HEK293 (cell line): ENCODE measurements around the gene SLX9.

Source experiments
- CTCF ChIA-PET: fragments of 350-600 bp; formaldehyde crosslinking; extraction: SDS; loops from one replicate; lab custom pipeline; 2021; ENCODE audit warnings: antibody characterized with exemption; lab: Yijun Ruan, JAX
- POLR2A ChIA-PET: fragments of 300-600 bp; formaldehyde crosslinking; extraction: SDS; loops from one replicate; lab custom pipeline; 2020; ENCODE audit warnings: antibody characterized with exemption, inconsistent platforms; lab: Yijun Ruan, JAX
- H3K27ac ChIP-seq: fragments of 200-500 bp; sonication (Bioruptor generic); 2 replicates; pipeline ENCODE4 v1.5.1; 2014; ENCODE audit warnings: low read depth, low read length, control low read depth, inconsistent platforms; ENCODE audit errors: extremely low read depth
- H3K36me3 ChIP-seq, 2 experiments: fragments of 200-500 bp in 1 of 2; sonication (Bioruptor generic) in 1 of 2; 1 replicate in 1 of 2; 2 replicates in 1 of 2; pipeline ENCODE4 v1.5.1; 2014 to 2017; ENCODE audit warnings: inconsistent platforms in 2 of 2, low read length in 2 of 2; ENCODE audit not compliant: control insufficient read depth in 2 of 2, insufficient read depth in 1 of 2
- H3K4me1 ChIP-seq: fragments of 200-500 bp; sonication (Bioruptor generic); 2 replicates; pipeline ENCODE4 v1.5.1; 2014; ENCODE audit warnings: mild to moderate bottlenecking, low read length, inconsistent platforms; ENCODE audit not compliant: control insufficient read depth, insufficient read depth
- H3K4me3 ChIP-seq: 2 replicates; pipeline ENCODE4 v1.5.1; 2011; ENCODE audit warnings: low read depth, mild to moderate bottlenecking, control low read depth, low read length, moderate library complexity
- H3K9me3 ChIP-seq: fragments of 200-500 bp; sonication (Bioruptor generic); 2 replicates; pipeline ENCODE4 v1.5.1; 2014; ENCODE audit warnings: low read depth, low read length, inconsistent platforms; ENCODE audit not compliant: control insufficient read depth, insufficient read depth
- GLI2 ChIP-seq: fragments of 450-650 bp; formaldehyde crosslinking; IDR thresholded peaks from 2 replicates; pipeline ENCODE4; 2017; ENCODE audit warnings: missing biosample characterization, missing genetic modification characterization, low read depth, borderline replicate concordance
- HOXC10 ChIP-seq: sonication (generic); formaldehyde crosslinking; IDR thresholded peaks from 2 replicates; pipeline ENCODE4 v1.8.1; 2023; ENCODE audit warnings: mild to moderate bottlenecking, missing genetic modification reagents
- KLF7 ChIP-seq: fragments of 450-650 bp; formaldehyde crosslinking; IDR thresholded peaks from 2 replicates; pipeline ENCODE4 v1.5.1; 2016; ENCODE audit warnings: missing biosample characterization, missing genetic modification characterization, borderline replicate concordance
- KLF8 ChIP-seq: fragments of 450-650 bp; formaldehyde crosslinking; IDR thresholded peaks from 2 replicates; pipeline ENCODE4 v1.5.1; 2016; ENCODE audit warnings: missing biosample characterization, missing genetic modification characterization
- MEIS1 ChIP-seq: sonication (generic); formaldehyde crosslinking; IDR thresholded peaks from 2 replicates; pipeline ENCODE4 v1.8.1; 2022; ENCODE audit warnings: missing genetic modification reagents, mild to moderate bottlenecking, borderline replicate concordance
- SP3 ChIP-seq: fragments of 450-650 bp; formaldehyde crosslinking; IDR thresholded peaks from 2 replicates; pipeline ENCODE4 v1.5.1; 2016; ENCODE audit warnings: missing biosample characterization, missing genetic modification characterization
- ZNF146 ChIP-seq: fragments of 450-650 bp; formaldehyde crosslinking; IDR thresholded peaks from 2 replicates; pipeline ENCODE4 v1.5.1; 2016; ENCODE audit warnings: missing biosample characterization, missing genetic modification characterization
- ZNF19 ChIP-seq: fragments of 450-650 bp; formaldehyde crosslinking; IDR thresholded peaks from 2 replicates; pipeline ENCODE4; 2016; ENCODE audit warnings: missing biosample characterization, missing genetic modification characterization, low read depth
- ZNF23 ChIP-seq: fragments of 450-650 bp; formaldehyde crosslinking; IDR thresholded peaks from 2 replicates; pipeline ENCODE4 v1.5.1; 2016; ENCODE audit warnings: missing biosample characterization, missing genetic modification characterization, borderline replicate concordance
- ZNF558 ChIP-seq: fragments of 450-650 bp; formaldehyde crosslinking; IDR thresholded peaks from 2 replicates; pipeline ENCODE4 v1.5.1; 2016; ENCODE audit warnings: missing biosample characterization, missing genetic modification characterization
- ZNF610 ChIP-seq: fragments of 450-650 bp; formaldehyde crosslinking; IDR thresholded peaks from 2 replicates; pipeline ENCODE4 v1.5.1; 2016; ENCODE audit warnings: missing biosample characterization, missing genetic modification characterization, borderline replicate concordance
- ZNF785 ChIP-seq: fragments of 450-650 bp; formaldehyde crosslinking; IDR thresholded peaks from 2 replicates; pipeline ENCODE4 v1.5.1; 2016; ENCODE audit warnings: missing biosample characterization, missing genetic modification characterization
- ZNF791 ChIP-seq: fragments of 450-650 bp; formaldehyde crosslinking; IDR thresholded peaks from 2 replicates; pipeline ENCODE4 v1.5.1; 2016; ENCODE audit warnings: missing biosample characterization, missing genetic modification characterization
- ZNF830 ChIP-seq: fragments of 450-650 bp; IDR thresholded peaks from 2 replicates; pipeline ENCODE4 v1.5.0; 2018; ENCODE audit warnings: missing biosample characterization, missing genetic modification characterization, low read depth, mild to moderate bottlenecking, moderate library complexity
- TF ChIP-seq, protein P1 (sequence below): fragments of 450-650 bp; formaldehyde crosslinking; IDR thresholded peaks from 2 replicates; pipeline ENCODE4 v1.5.1; 2016; ENCODE audit warnings: missing biosample characterization, missing genetic modification characterization
- TF ChIP-seq, protein P2 (sequence below): fragments of 450-650 bp; formaldehyde crosslinking; IDR thresholded peaks from 2 replicates; pipeline ENCODE4 v1.5.1; 2016; ENCODE audit warnings: missing biosample characterization, missing genetic modification characterization
- TF ChIP-seq, protein P3 (sequence below): fragments of 450-650 bp; formaldehyde crosslinking; IDR thresholded peaks from 2 replicates; pipeline ENCODE4 v1.5.1; 2016; ENCODE audit warnings: missing biosample characterization, missing genetic modification characterization
- TF ChIP-seq, protein P4 (sequence below): fragments of 450-650 bp; formaldehyde crosslinking; optimal IDR thresholded peaks from 2 replicates; pipeline ENCODE3; 2016; ENCODE audit warnings: missing biosample characterization, mild to moderate bottlenecking, missing genetic modification characterization

Gene SLX9

DNA sequence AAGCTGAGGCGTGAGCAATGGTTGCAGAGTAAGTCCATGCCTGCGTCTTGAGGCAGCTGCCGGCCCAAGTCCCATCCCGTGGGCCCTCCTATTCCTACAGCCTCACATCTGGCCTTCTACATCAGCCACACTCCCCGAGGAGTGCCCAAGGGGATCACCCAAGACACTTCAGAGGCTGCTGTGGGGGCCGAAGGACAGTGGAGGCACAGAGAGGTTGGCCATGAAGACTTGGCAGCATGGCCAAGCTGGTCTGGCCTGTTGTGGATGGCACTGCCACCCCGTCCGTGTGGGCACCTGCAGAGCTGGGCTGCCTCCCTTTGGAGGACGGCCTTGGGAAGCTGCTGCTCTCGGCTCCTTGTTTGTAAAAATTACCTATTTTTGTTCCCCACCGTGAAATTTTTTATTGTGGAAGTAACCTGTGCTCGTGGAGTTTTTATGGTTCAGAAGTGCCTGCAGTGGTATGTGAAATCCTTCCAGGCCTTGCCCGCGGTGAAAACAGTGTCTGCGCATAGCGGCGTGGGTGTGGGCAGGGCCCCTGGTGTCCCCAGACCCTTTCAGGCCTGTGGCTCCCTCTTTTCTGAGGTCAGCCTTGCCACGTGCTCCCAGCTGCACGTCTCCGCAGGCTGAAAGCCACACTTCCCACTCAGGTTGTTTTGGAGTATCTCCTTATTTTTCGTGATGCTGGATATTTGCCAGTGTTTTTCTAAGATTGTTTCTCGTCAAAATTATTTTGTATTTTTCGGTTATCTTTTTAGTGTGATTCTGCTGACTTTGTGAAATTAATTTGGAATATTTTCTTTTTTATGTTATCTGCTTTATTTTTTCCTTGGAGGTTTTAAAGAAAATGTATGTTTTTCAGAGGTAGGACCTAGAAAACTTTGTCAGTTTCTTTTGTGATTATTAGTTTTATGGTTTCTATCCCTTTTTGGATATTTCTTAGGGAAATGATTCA lies 20.6 kb downstream of the SLX9 start:
- Histone ChIP-seq H3K36me3 (peaks cover 19 to 70% of the 10 kb centered on the region in 2 experiments), H3K4me1 (0 out of 2 replicates have a peak, but pooled peaks cover 2% of the 10 kb centered on the region), H3K4me3 (no peak overlapping the region), H3K27ac (no peak overlapping the region), H3K9me3 (no peaks in the 10 kb centered on the region)
- TF ChIP-seq, protein P1, sequence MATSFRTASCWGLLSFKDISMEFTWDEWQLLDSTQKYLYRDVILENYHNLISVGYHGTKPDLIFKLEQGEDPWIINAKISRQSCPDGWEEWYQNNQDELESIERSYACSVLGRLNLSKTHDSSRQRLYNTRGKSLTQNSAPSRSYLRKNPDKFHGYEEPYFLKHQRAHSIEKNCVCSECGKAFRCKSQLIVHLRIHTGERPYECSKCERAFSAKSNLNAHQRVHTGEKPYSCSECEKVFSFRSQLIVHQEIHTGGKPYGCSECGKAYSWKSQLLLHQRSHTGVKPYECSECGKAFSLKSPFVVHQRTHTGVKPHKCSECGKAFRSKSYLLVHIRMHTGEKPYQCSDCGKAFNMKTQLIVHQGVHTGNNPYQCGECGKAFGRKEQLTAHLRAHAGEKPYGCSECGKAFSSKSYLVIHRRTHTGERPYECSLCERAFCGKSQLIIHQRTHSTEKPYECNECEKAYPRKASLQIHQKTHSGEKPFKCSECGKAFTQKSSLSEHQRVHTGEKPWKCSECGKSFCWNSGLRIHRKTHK (tag by site-specific recombination) = no peak
- TF ChIP-seq ZNF558 (tag by site-specific recombination) (no peak), ZNF785 (tag by site-specific recombination) (no peak), KLF7 (tag by site-specific recombination) (no peak), ZNF146 (tag by site-specific recombination) (no peak), ZNF830 (tag by site-specific recombination) (no peak), MEIS1 (CRISPR knock-in tag) (no peak), SP3 (tag by site-specific recombination) (no peak), GLI2 (no peak), HOXC10 (CRISPR knock-in tag) (no peak), ZNF19 (no peak), ZNF23 (tag by site-specific recombination) (no peak), ZNF610 (no peak)
- TF ChIP-seq, protein P2, sequence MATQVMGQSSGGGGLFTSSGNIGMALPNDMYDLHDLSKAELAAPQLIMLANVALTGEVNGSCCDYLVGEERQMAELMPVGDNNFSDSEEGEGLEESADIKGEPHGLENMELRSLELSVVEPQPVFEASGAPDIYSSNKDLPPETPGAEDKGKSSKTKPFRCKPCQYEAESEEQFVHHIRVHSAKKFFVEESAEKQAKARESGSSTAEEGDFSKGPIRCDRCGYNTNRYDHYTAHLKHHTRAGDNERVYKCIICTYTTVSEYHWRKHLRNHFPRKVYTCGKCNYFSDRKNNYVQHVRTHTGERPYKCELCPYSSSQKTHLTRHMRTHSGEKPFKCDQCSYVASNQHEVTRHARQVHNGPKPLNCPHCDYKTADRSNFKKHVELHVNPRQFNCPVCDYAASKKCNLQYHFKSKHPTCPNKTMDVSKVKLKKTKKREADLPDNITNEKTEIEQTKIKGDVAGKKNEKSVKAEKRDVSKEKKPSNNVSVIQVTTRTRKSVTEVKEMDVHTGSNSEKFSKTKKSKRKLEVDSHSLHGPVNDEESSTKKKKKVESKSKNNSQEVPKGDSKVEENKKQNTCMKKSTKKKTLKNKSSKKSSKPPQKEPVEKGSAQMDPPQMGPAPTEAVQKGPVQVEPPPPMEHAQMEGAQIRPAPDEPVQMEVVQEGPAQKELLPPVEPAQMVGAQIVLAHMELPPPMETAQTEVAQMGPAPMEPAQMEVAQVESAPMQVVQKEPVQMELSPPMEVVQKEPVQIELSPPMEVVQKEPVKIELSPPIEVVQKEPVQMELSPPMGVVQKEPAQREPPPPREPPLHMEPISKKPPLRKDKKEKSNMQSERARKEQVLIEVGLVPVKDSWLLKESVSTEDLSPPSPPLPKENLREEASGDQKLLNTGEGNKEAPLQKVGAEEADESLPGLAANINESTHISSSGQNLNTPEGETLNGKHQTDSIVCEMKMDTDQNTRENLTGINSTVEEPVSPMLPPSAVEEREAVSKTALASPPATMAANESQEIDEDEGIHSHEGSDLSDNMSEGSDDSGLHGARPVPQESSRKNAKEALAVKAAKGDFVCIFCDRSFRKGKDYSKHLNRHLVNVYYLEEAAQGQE (tag by site-specific recombination) = no peak
- TF ChIP-seq, protein P3, sequence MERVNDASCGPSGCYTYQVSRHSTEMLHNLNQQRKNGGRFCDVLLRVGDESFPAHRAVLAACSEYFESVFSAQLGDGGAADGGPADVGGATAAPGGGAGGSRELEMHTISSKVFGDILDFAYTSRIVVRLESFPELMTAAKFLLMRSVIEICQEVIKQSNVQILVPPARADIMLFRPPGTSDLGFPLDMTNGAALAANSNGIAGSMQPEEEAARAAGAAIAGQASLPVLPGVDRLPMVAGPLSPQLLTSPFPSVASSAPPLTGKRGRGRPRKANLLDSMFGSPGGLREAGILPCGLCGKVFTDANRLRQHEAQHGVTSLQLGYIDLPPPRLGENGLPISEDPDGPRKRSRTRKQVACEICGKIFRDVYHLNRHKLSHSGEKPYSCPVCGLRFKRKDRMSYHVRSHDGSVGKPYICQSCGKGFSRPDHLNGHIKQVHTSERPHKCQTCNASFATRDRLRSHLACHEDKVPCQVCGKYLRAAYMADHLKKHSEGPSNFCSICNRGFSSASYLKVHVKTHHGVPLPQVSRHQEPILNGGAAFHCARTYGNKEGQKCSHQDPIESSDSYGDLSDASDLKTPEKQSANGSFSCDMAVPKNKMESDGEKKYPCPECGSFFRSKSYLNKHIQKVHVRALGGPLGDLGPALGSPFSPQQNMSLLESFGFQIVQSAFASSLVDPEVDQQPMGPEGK (tag by site-specific recombination) = no peak
- ChIA-PET POLR2A (no interaction called here), CTCF (interaction anchor here (0.7 kb wide), 1 partner anchor 160 kb away, joined by 3 read pairs; no protein-coding TSS in a partner anchor)

DNA sequence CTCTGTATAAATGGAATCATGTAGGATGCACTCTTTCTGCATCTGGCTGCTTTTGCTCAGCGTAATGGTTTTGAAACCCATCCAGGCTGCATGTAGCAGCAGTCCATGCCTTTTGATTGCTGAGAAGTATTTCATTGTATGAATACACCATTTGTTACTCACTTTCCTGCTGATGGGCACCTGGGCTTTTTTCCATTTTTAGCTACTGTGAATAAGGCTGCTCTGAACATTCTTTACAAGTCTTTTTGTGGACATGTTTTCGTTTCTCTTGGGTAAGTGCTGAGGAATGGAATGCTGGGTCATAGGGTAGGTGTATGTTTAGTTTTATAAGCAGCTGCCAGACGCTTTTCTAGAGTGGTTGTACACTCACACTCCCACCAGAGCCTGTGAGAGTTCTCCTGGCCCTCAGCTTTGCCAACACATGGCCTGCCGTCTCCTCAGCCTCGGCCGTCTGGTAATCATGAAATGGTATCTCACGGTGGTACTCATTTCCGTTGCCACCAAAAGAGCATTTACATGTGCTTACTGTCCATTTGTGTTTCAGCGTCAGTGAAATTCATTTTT lies 22.7 kb downstream of the SLX9 start:
- no peak overlapping the region for H3K4me3 ChIP-seq
- CTCF ChIA-PET = interaction anchor here (0.6 to 3.4 kb wide), 5 partner anchors 13 to 958 kb away, joined by 3 to 25 read pairs (median 10); no protein-coding TSS in a partner anchor
- POLR2A ChIA-PET = interaction anchor here (1.2 kb wide), 1 partner anchor 13 kb away, joined by 3 read pairs; no protein-coding TSS in a partner anchor
- H3K36me3 ChIP-seq = peaks cover 19 to 62% of the 10 kb centered on the region in 2 experiments
- no peaks in the 10 kb centered on the region for H3K9me3 ChIP-seq
- TF ChIP-seq, protein P4, sequence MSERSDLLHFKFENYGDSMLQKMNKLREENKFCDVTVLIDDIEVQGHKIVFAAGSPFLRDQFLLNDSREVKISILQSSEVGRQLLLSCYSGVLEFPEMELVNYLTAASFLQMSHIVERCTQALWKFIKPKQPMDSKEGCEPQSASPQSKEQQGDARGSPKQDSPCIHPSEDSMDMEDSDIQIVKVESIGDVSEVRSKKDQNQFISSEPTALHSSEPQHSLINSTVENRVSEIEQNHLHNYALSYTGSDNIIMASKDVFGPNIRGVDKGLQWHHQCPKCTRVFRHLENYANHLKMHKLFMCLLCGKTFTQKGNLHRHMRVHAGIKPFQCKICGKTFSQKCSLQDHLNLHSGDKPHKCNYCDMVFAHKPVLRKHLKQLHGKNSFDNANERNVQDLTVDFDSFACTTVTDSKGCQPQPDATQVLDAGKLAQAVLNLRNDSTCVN (tag by site-specific recombination) = no peak
- TF ChIP-seq ZNF791 (tag by site-specific recombination) = no peak
- TF ChIP-seq KLF8 (tag by site-specific recombination) = no peak
- 0 out of 2 replicates have a peak, but pooled peaks cover 3% of the 10 kb centered on the region for H3K4me1 ChIP-seq
- H3K27ac ChIP-seq = no peak overlapping the region
